ENCODE measurements around the gene IFNB1.

IFNB1 gene

GRCh38 chr9:21070171-21070571 lies 7.6 kb downstream of the IFNB1 start:
- DNase-seq (ENCODE audit: low spot score) = no peak

GRCh38 chr9:21060919-21061561 lies 16.7 kb downstream of the IFNB1 start:
- DNase-seq (ENCODE audit: low spot score) = no peak

GRCh38 chr9:21056931-21057330 lies 20.8 kb downstream of the IFNB1 start:
- no peak for DNase-seq (ENCODE audit: low spot score)

GRCh38 chr9:21053851-21054250 lies 23.9 kb downstream of the IFNB1 start:
- no peak for DNase-seq (ENCODE audit: low spot score)

GRCh38 chr9:21047281-21047691 lies 30.5 kb downstream of the IFNB1 start:
- no peak for DNase-seq (ENCODE audit: low spot score)

GRCh38 chr9:21043841-21044240 lies 33.9 kb downstream of the IFNB1 start:
- DNase-seq (ENCODE audit: low spot score) = no peak

GRCh38 chr9:21042466-21042865 lies 35.3 kb downstream of the IFNB1 start:
- DNase-seq (ENCODE audit: low spot score) = no peak

GRCh38 chr9:21039302-21039701 lies 38.4 kb downstream of the IFNB1 start:
- DNase-seq (ENCODE audit: low spot score) = no peak

GRCh38 chr9:21037278-21037677 lies 40.5 kb downstream of the IFNB1 start:
- no peak for DNase-seq (ENCODE audit: low spot score)

- no peak for DNase-seq (ENCODE audit: low spot score)
These were observed 45.9 kb downstream of the IFNB1 start for GRCh38 chr9:21031808-21032183.

GRCh38 chr9:21031091-21031807 lies 46.5 kb downstream of the IFNB1 start, which contains the start of gene HACD4:
Gene HACD4, minus strand, starts transcription at chr9:21031640. Its CDS starts 50 bp downstream, at chr9:21031590.
- DNase-seq (ENCODE audit: low spot score) = no peak

- no peak for DNase-seq (ENCODE audit: low spot score)
These were observed 47.2 kb downstream of the IFNB1 start for GRCh38 chr9:21030389-21031035.

- DNase-seq (ENCODE audit: low spot score) = no peak
These were observed 48.1 kb downstream of the IFNB1 start for GRCh38 chr9:21029661-21030060.

- no peak for DNase-seq (ENCODE audit: low spot score)
These were observed 49.3 kb downstream of the IFNB1 start for GRCh38 chr9:21028466-21028865.

- DNase-seq (ENCODE audit: low spot score) = no peak
These were observed 50.4 kb downstream of the IFNB1 start for GRCh38 chr9:21027295-21027694.
